HepG2 (cell line): ENCODE results near the gene ARID1A. TPM values are rescaled to one million over a fixed set of nuclear protein-coding genes. Genes with fewer than 3 reads are reported as not detected.
A peak's percentile ranks its signal among the peaks of the same experiment; 100 is the strongest.

Experiments
- ATAC-seq: fragments of 200-7000 bp; cut with Tn5 transposase; 3 replicates; pipeline ENCODE4 v1.9.1; 2020; ENCODE audit warnings: mild to moderate bottlenecking, moderate library complexity
- BruUV-seq: library from RNA; stranded (reverse); fragments of 400-500 nt; replicated peaks from 2 replicates; lab custom pipeline; 2021; lab: Mats Ljungman, UMichigan
- CTCF ChIA-PET: fragments of 300-600 bp; formaldehyde crosslinking; extraction: SDS; loops from one replicate; lab custom pipeline; 2021; ENCODE audit warnings: low total read pairs, inconsistent platforms, low intra/inter-chr PET ratio; lab: Yijun Ruan, JAX
- POLR2A ChIA-PET: fragments of 350-600 bp; sonication (Branson Sonifier 250); formaldehyde crosslinking; loops from one replicate; lab custom pipeline; 2020; ENCODE audit warnings: antibody characterized with exemption, inconsistent platforms; lab: Yijun Ruan, JAX
- DNase-seq: peaks from one replicate; pipeline ENCODE4 v3.0.0-alpha.2; 2015; ENCODE audit warnings: low spot score
- FAIRE-seq: peaks from 3 replicates; lab custom pipeline; 2011; peaks lifted over from hg19 to GRCh38; lab: Jason Lieb, UNC
- H2AFZ ChIP-seq: one replicate; pipeline ENCODE4 v1.6.1; 2011; ENCODE audit warnings: low read length, inconsistent platforms
- H3K27ac ChIP-seq: fragments of 300-600 bp; 3 replicates; pipeline ENCODE4 v1.8.0; 2011; ENCODE audit warnings: mixed run types, mild to moderate bottlenecking, mixed read lengths, low read length, inconsistent platforms; ENCODE audit not compliant: insufficient read depth; ENCODE audit errors: extremely low read length
- H3K27me3 ChIP-seq, 2 experiments: fragments of 200-600 bp in 1 of 2; 2 replicates in 1 of 2; 3 replicates in 1 of 2; pipeline versions ENCODE4 v1.6.0 to v1.8.0; 2011; ENCODE audit warnings: low read length in 2 of 2, mild to moderate bottlenecking in 2 of 2, moderate library complexity in 2 of 2, inconsistent platforms in 1 of 2; ENCODE audit not compliant: insufficient read depth in 2 of 2, control insufficient read depth in 1 of 2
- H3K36me3 ChIP-seq, 2 experiments: fragments of 200-600 bp in 1 of 2; replicated peaks in 1 of 2; 2 replicates in 1 of 2; 3 replicates in 1 of 2; pipeline versions ENCODE4 v1.5.1 to v1.8.0; 2011; ENCODE audit warnings: low read length in 2 of 2, inconsistent platforms in 1 of 2; ENCODE audit not compliant: insufficient read depth in 2 of 2, control insufficient read depth in 1 of 2
- H3K4me1 ChIP-seq: 2 replicates; pipeline ENCODE4 v1.5.1; 2012; ENCODE audit warnings: low read length, inconsistent platforms; ENCODE audit not compliant: insufficient read depth
- H3K4me2 ChIP-seq: 2 replicates; pipeline ENCODE4 v1.6.0; 2011; ENCODE audit warnings: low read depth, low read length, inconsistent platforms
- H3K4me3 ChIP-seq, 3 experiments: fragments of 200-600 bp in 1 of 3; sonication (generic), shearing (Covaris generic) in 1 of 3; replicated peaks in 1 of 3; 2 replicates each; pipeline ENCODE4 v1.5.1; 2011 to 2016; ENCODE audit warnings: low read length in 3 of 3, inconsistent platforms in 2 of 3, low read depth in 2 of 3, mild to moderate bottlenecking in 2 of 3, control low read depth in 1 of 3, mixed read lengths in 1 of 3; ENCODE audit not compliant: insufficient read depth in 1 of 3
- H3K79me2 ChIP-seq: one replicate; pipeline ENCODE4 v1.6.1; 2011; ENCODE audit warnings: low read length, inconsistent platforms; ENCODE audit not compliant: insufficient read depth
- H3K9ac ChIP-seq: 2 replicates; pipeline ENCODE4 v1.6.0; 2011; ENCODE audit warnings: mild to moderate bottlenecking, low read depth, low read length, inconsistent platforms; ENCODE audit not compliant: insufficient read depth
- H3K9me3 ChIP-seq: 2 replicates; pipeline ENCODE4 v1.5.1; 2012; ENCODE audit warnings: mild to moderate bottlenecking, low read length
- H4K20me1 ChIP-seq: 2 replicates; pipeline ENCODE4 v1.6.0; 2011; ENCODE audit warnings: inconsistent platforms, mild to moderate bottlenecking, low read length, moderate library complexity; ENCODE audit not compliant: insufficient read depth
- AFF4 ChIP-seq: sonication (generic); formaldehyde crosslinking; IDR thresholded peaks from 2 replicates; pipeline ENCODE4 v1.4.0; 2020; ENCODE audit warnings: missing genetic modification reagents
- GFI1 ChIP-seq: sonication (generic); formaldehyde crosslinking; IDR thresholded peaks from 2 replicates; pipeline ENCODE4 v1.5.0; 2020; ENCODE audit warnings: missing genetic modification reagents, mild to moderate bottlenecking, borderline replicate concordance
- HOXA9 ChIP-seq: sonication (generic); formaldehyde crosslinking; IDR thresholded peaks from 2 replicates; pipeline ENCODE4 v1.8.1; 2022; ENCODE audit warnings: missing genetic modification reagents, mild to moderate bottlenecking, moderate library complexity, borderline replicate concordance
- JARID2 ChIP-seq: sonication (generic); formaldehyde crosslinking; IDR thresholded peaks from 2 replicates; pipeline ENCODE4 v1.8.1; 2023; ENCODE audit warnings: missing genetic modification reagents, inconsistent platforms; ENCODE audit not compliant: insufficient replicate concordance
- KDM5A ChIP-seq: fragments of 200-600 bp; sonication (generic); IDR thresholded peaks from 2 replicates; pipeline ENCODE4 v1.7.0; 2018; ENCODE audit warnings: antibody characterized with exemption, mild to moderate bottlenecking, low read length, borderline replicate concordance
- RXRA ChIP-seq: sonication (generic); formaldehyde crosslinking; IDR thresholded peaks from 2 replicates; pipeline ENCODE4 v1.5.1; 2020; ENCODE audit warnings: missing genetic modification reagents
- ZHX2 ChIP-seq, 2 experiments: sonication (generic) in 1 of 2; formaldehyde crosslinking in 1 of 2; IDR thresholded peaks; 2 replicates each; pipeline versions ENCODE4 v1.6.1 to v1.9.0; 2014 to 2022; ENCODE audit warnings: antibody characterized with exemption in 1 of 2, borderline replicate concordance in 1 of 2, inconsistent platforms in 1 of 2, low read depth in 1 of 2, missing genetic modification reagents in 1 of 2
- ZNF446 ChIP-seq: sonication (generic); formaldehyde crosslinking; IDR thresholded peaks from 2 replicates; pipeline ENCODE4 v1.5.0; 2020; ENCODE audit warnings: mild to moderate bottlenecking, missing genetic modification reagents
- ZNF75D ChIP-seq: sonication (generic); formaldehyde crosslinking; IDR thresholded peaks from 2 replicates; pipeline ENCODE4 v1.8.1; 2023; ENCODE audit warnings: missing genetic modification reagents, mild to moderate bottlenecking, borderline replicate concordance
- ZSCAN29 ChIP-seq: sonication (generic); formaldehyde crosslinking; conservative IDR thresholded peaks from 2 replicates; pipeline ENCODE4 v1.4.0; 2020; ENCODE audit warnings: mild to moderate bottlenecking, missing genetic modification reagents
- WGBS: methylation state at CpG from one replicate; pipeline ENCODE4 v1.1.6; 2017; ENCODE audit warnings: low lambda C conversion rate; 5-methylcytosine and 5-hydroxymethylcytosine counted together
- in situ Hi-C: cut with HindIII; loops from 2 replicates; pipeline ENCODE4 v1.10.0; 2017; ENCODE audit warnings: low pct_unique_long_range_greater_than_20kb; ENCODE audit not compliant: extremely low pct_ligation_motif_present
- intact Hi-C: fragments of 100-400 bp; cut with micrococcal nuclease; formaldehyde crosslinking; loops from one replicate; pipeline ENCODE4 v1.10.0; 2022; ENCODE audit not compliant: unreplicated experiment
- polyA plus RNA-seq, 8 experiments: library from polyadenylated mRNA; depleted of rRNA in 3 of 8; stranded (reverse) in 7 of 8; unstranded in 1 of 8; fragments of >200 nt; fragmentation: Illumina TruSeq in 4 of 8; extraction: Trizol in 4 of 8; gene quantifications; 2 replicates each; pipeline versions ENCODE4 v1.2.1 to v1.2.3, GENCODE V29; 2011 to 2016; ENCODE audit warnings: low read depth in 4 of 8, missing spikeins in 1 of 8, mixed read lengths in 1 of 8; ENCODE audit not compliant: insufficient read depth in 1 of 8
- total RNA-seq, 5 experiments: library from RNA; depleted of rRNA; stranded (reverse); fragments of >200 nt; fragmentation: Illumina TruSeq; extraction: Trizol; gene quantifications; 2 replicates each; pipeline ENCODE4 v1.2.3, GENCODE V29; 2016; ENCODE audit warnings: low read depth in 1 of 5

Gene ARID1A
- total and polyA plus RNA-seq, 2 of the 13 experiments (the other 11 are each of a cell fraction or from before 2014, with no cell fraction given), result 11.9 to 15.9 TPM

- no peak for TF ChIP-seq AFF4
- TF ChIP-seq HOXA9 (CRISPR knock-in tag), result no peak
- 0 out of 2 replicates have a peak, but pooled peaks have one; percentile 2 for TF ChIP-seq GFI1
- no peak for TF ChIP-seq KDM5A
- TF ChIP-seq RXRA (CRISPR knock-in tag), result no peak
- TF ChIP-seq JARID2, result no peak
Measured at GRCh38 chr1:26787381-26787705, 91.5 kb downstream of the ARID1A start (continued).

GRCh38 chr1:26787706-26788514, 92.1 kb downstream of the ARID1A start, which contains the start of gene PIGV:
Gene PIGV (plus strand): TSS chr1:26787950. CDS start chr1:26790816, 2,866 bp downstream.
- Histone ChIP-seq H4K20me1 (no peaks in the 10 kb centered on the region), H3K9ac (peak within 1 kb of the TSS; percentile 98), H3K4me3 (peak within 1 kb of the TSS; percentile 78 to 89 (median 87)), H3K27me3 (no peaks in the 10 kb centered on the region; a peak in 1 of 5 replicates), H2AFZ (peak within 1 kb of the TSS; percentile 30), H3K9me3 (no peaks in the 10 kb centered on the region), H3K4me1 (peaks cover 63% of the 10 kb centered on the region), H3K79me2 (peaks cover 6% of the 10 kb centered on the region), H3K27ac (peak within 1 kb of the TSS; percentile 97), H3K36me3 (no peaks in the 10 kb centered on the region), H3K4me2 (peak within 1 kb of the TSS; percentile 99)
- DNase-seq (peak; percentile 64), FAIRE-seq (no peak), ATAC-seq (peak; percentile 77)
- no TSS peak for BruUV-seq
- CTCF ChIA-PET, result interaction anchor here (0.7 to 3.2 kb wide), 5 partner anchors 13 to 186 kb away, joined by 3 to 44 read pairs (median 6); no protein-coding TSS in a partner anchor
- WGBS, result 10% methylated on average over 2 of the region's 63 CpGs
- POLR2A ChIA-PET, result interaction anchor here (0.7 to 7.0 kb wide), 16 partner anchors 16 to 287 kb away, joined by 3 to 127 read pairs (median 5); partner anchors contain the start of genes ARID1A, NR0B2 and ZDHHC18
- intact Hi-C loops, result loop anchor here (5.0 kb wide), 2 partner anchors 91 to 111 kb away; partner anchors contain the start of gene ARID1A
- in situ Hi-C loops, result loop anchor here (5.0 kb wide), 2 partner anchors 96 to 186 kb away; no protein-coding TSS in a partner anchor
- peak; percentile 81; the same call in 1 of the 2 replicates for TF ChIP-seq ZHX2 (IDR thresholded peaks at IDR 0.05; ENCODE audit: low read depth)
- TF ChIP-seq ZHX2 (CRISPR knock-in tag; IDR thresholded peaks at IDR 0.05; ENCODE audit: borderline replicate concordance), result no peak
- no peak for TF ChIP-seq ZNF75D (CRISPR knock-in tag)
- 0 out of 2 replicates have a peak, but pooled peaks have one; percentile 39 for TF ChIP-seq ZNF446 (CRISPR knock-in tag)
- 0 out of 2 replicates have a peak, but pooled peaks have one; percentile 32 for TF ChIP-seq ZSCAN29 (CRISPR knock-in tag)
